ENCODE results near the gene PHF20. TPM values are rescaled to one million over a fixed set of nuclear protein-coding genes. Genes with fewer than 3 reads are reported as not detected.

The PHF20 gene
- total and polyA plus RNA-seq, 2 of the 8 experiments (the other 6 are each of a cell fraction or from before 2014, with no cell fraction given) = 25.6 to 70.1 TPM

GRCh38 chr20:35738410-35739179 is 33.2 kb upstream of the PHF20 start:
- CTCF ChIA-PET (ENCODE audit: partially characterized antibody) = interaction anchor here (0.5 to 1.1 kb wide), 2 partner anchors 103 to 114 kb away, joined by 3 to 4 read pairs; no protein-coding TSS in a partner anchor
- Histone ChIP-seq H2BK12ac (ENCODE audit: low read depth, low read length) (no peak overlapping the region), H3K14ac (ENCODE audit: insufficient read length) (no peak overlapping the region), H3K4ac (replicated peaks; ENCODE audit: insufficient read length, low read depth, low read length) (no peak overlapping the region), H3K79me2 (ENCODE audit: control insufficient read depth in 1 of 2, insufficient read depth in 2 of 2, low read length in 2 of 2) (peaks cover 34 to 88% of the 10 kb centered on the region in 2 experiments), H2AFZ (ENCODE audit: low read length) (no peak overlapping the region), H3K4me3 (ENCODE audit: extremely low read depth in 1 of 4, insufficient read depth in 2 of 4, low read depth in 3 of 4, low read length in 4 of 4) (0 out of 8 replicates have a peak overlapping the region, but pooled peaks of 1 of the 4 experiments have one; percentile 0), H3K79me1 (ENCODE audit: low read depth, low read length) (no peaks in the 10 kb centered on the region), H3K23ac (ENCODE audit: insufficient read length) (no peak overlapping the region), H3K4me1 (replicated peaks in 1 of 4; ENCODE audit: control insufficient read depth in 3 of 4, insufficient read depth in 4 of 4, low read length in 3 of 4) (peaks cover 0 to 4% (median 4%) of the 10 kb centered on the region in 4 experiments; a peak in 3 of 7 replicates), H2AK5ac (ENCODE audit: low read depth, low read length) (no peak overlapping the region), H2BK5ac (ENCODE audit: low read depth, low read length) (no peak overlapping the region), H2BK15ac (ENCODE audit: low read length) (no peak overlapping the region), H4K91ac (replicated peaks; ENCODE audit: insufficient read length, low read length) (no peak overlapping the region), H3K27me3 (replicated peaks in 1 of 4; ENCODE audit: control insufficient read depth in 3 of 4, extremely low read depth in 1 of 4, insufficient read depth in 3 of 4, low read length in 3 of 4) (no peaks in the 10 kb centered on the region), H3K9ac (replicated peaks in 1 of 4; ENCODE audit: extremely low read depth in 1 of 4, low read depth in 3 of 4, low read length in 3 of 4) (no peak overlapping the region; a peak in 1 of 7 replicates), H3K23me2 (ENCODE audit: low read depth, low read length) (0 out of 2 replicates have a peak, but pooled peaks cover 4% of the 10 kb centered on the region), H3K4me2 (ENCODE audit: insufficient read depth in 1 of 2, low read depth in 2 of 2, low read length in 2 of 2) (peak overlapping the region in 1 of 2 experiments; percentile 63; a peak in 1 of 4 replicates), H3K9me3 (ENCODE audit: insufficient read depth in 2 of 2, low read depth in 1 of 2, low read length in 1 of 2) (no peaks in the 10 kb centered on the region), H3K18ac (ENCODE audit: extremely low read depth, low read length) (no peak overlapping the region), H3K27ac (ENCODE audit: low read depth, low read length) (no peak overlapping the region), H3K36me3 (ENCODE audit: control insufficient read depth in 2 of 4, insufficient read depth in 4 of 4, low read length in 3 of 4) (peaks cover 31 to 72% (median 63%) of the 10 kb centered on the region in 4 experiments), H4K5ac (ENCODE audit: insufficient read length, low read depth, low read length) (no peak overlapping the region), H4K8ac (ENCODE audit: extremely low read depth, insufficient read depth, low read length) (no peak overlapping the region), H2BK20ac (ENCODE audit: low read length) (no peak overlapping the region), H3K56ac (replicated peaks; ENCODE audit: insufficient read length, low read depth, low read length) (no peak overlapping the region), H4K20me1 (replicated peaks in 1 of 2; ENCODE audit: control insufficient read depth in 1 of 2, insufficient read depth in 2 of 2, low read length in 2 of 2) (peaks cover 22 to 26% of the 10 kb centered on the region in 2 experiments), H2BK120ac (replicated peaks; ENCODE audit: low read depth, low read length) (no peak overlapping the region)
- DNase-seq (ENCODE audit: low read depth in 1 of 2, low spot score in 2 of 2) = no peak
- POLR2A ChIA-PET (ENCODE audit: partially characterized antibody) = interaction anchor here (0.6 to 45.3 kb wide), 15 partner anchors 10 to 854 kb away, joined by 3 to 2341 read pairs (median 5); partner anchors contain the start of genes CPNE1, ERGIC3, NFS1 and PHF20
- WGBS, 2 experiments (ENCODE audit: extremely low coverage in 1 of 2, insufficient coverage in 1 of 2, insufficient read length in 1 of 2, insufficient replicate concordance in 2 of 2, low coverage in 1 of 2, low lambda C conversion rate in 2 of 2, missing lambda C conversion rate in 1 of 2) = 94% methylated on average over 4 of the region's 4 CpGs; no CpG with 5 or more reads in 1 of the 2 experiments
- no peak for FAIRE-seq
